ENCODE data around the gene CPVL. TPM values are rescaled to one million over a fixed set of nuclear protein-coding genes. Genes with fewer than 3 reads are reported as not detected.

Gene CPVL
- total RNA-seq, 1 experiment from 2014 or later = 1.1 TPM

- TF ChIP-seq CTCF (IDR thresholded peaks at IDR 0.05) = no peak
- TF ChIP-seq TCF7L2 (IDR thresholded peaks at IDR 0.05; ENCODE audit: low read depth, low read length) = no peak
- TF ChIP-seq, protein P1, sequence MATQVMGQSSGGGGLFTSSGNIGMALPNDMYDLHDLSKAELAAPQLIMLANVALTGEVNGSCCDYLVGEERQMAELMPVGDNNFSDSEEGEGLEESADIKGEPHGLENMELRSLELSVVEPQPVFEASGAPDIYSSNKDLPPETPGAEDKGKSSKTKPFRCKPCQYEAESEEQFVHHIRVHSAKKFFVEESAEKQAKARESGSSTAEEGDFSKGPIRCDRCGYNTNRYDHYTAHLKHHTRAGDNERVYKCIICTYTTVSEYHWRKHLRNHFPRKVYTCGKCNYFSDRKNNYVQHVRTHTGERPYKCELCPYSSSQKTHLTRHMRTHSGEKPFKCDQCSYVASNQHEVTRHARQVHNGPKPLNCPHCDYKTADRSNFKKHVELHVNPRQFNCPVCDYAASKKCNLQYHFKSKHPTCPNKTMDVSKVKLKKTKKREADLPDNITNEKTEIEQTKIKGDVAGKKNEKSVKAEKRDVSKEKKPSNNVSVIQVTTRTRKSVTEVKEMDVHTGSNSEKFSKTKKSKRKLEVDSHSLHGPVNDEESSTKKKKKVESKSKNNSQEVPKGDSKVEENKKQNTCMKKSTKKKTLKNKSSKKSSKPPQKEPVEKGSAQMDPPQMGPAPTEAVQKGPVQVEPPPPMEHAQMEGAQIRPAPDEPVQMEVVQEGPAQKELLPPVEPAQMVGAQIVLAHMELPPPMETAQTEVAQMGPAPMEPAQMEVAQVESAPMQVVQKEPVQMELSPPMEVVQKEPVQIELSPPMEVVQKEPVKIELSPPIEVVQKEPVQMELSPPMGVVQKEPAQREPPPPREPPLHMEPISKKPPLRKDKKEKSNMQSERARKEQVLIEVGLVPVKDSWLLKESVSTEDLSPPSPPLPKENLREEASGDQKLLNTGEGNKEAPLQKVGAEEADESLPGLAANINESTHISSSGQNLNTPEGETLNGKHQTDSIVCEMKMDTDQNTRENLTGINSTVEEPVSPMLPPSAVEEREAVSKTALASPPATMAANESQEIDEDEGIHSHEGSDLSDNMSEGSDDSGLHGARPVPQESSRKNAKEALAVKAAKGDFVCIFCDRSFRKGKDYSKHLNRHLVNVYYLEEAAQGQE (IDR thresholded peaks at IDR 0.05; ENCODE audit: insufficient read depth in 1 of 2, low read depth in 2 of 2, low read length in 1 of 2) = no peak
- TF ChIP-seq SIN3A (IDR thresholded peaks at IDR 0.05; ENCODE audit: borderline replicate concordance, insufficient read depth, low read depth, low read length) = no peak
- no peak for TF ChIP-seq POLR2AphosphoS5 (IDR thresholded peaks at IDR 0.05; ENCODE audit: low read depth, low read length)
- H3K4me3 ChIP-seq (ENCODE audit: low read depth in 2 of 2, low read length in 2 of 2) = no peak overlapping the region
- in situ Hi-C loops (cut with HindIII; ENCODE audit: low pct_unique_long_range_greater_than_20kb, low sequenced_read_pairs) = no loop called here
- no TSS peak for BruUV-seq (replicated peaks)
- H3K27me3 ChIP-seq (ENCODE audit: control insufficient read depth, insufficient read depth, low read length) = no peaks in the 10 kb centered on the region
- ATAC-seq (no peak), DNase-seq (ENCODE audit: low read depth, low spot score) (no peak)
- ChIA-PET POLR2A (no interaction called here), CTCF (no interaction called here)
- H3K9me3 ChIP-seq (ENCODE audit: control insufficient read depth, insufficient read depth, low read depth, low read length) = no peaks in the 10 kb centered on the region
- intact Hi-C loops (cut with micrococcal nuclease; ENCODE audit: unreplicated experiment) = no loop called here
- H3K27ac ChIP-seq (ENCODE audit: low read length) = no peak overlapping the region
- no peaks in the 10 kb centered on the region for H3K4me1 ChIP-seq (ENCODE audit: control insufficient read depth, insufficient read depth, low read length)
- no peaks in the 10 kb centered on the region for H3K36me3 ChIP-seq (ENCODE audit: control insufficient read depth, insufficient read depth, low read length)
Observed at GRCh38 chr7:29099896-29100847, 46.2 kb downstream of the CPVL start.

GRCh38 chr7:29096446-29096730, 49.9 kb downstream of the CPVL start:
- CTCF ChIA-PET = no interaction called here
- intact Hi-C loops (cut with micrococcal nuclease; ENCODE audit: unreplicated experiment) (no loop called here), in situ Hi-C loops (cut with HindIII; ENCODE audit: low pct_unique_long_range_greater_than_20kb, low sequenced_read_pairs) (no loop called here)
- H3K4me3 ChIP-seq (ENCODE audit: low read depth in 2 of 2, low read length in 2 of 2) = no peak overlapping the region
- ATAC-seq (no peak), DNase-seq (ENCODE audit: low read depth, low spot score) (no peak)
- H3K4me1 ChIP-seq (ENCODE audit: control insufficient read depth, insufficient read depth, low read length) = no peaks in the 10 kb centered on the region; the same call in 1 of the 2 replicates
- no peak overlapping the region for H3K27ac ChIP-seq (ENCODE audit: low read length)
- no peaks in the 10 kb centered on the region for H3K36me3 ChIP-seq (ENCODE audit: control insufficient read depth, insufficient read depth, low read length)
- H3K27me3 ChIP-seq (ENCODE audit: control insufficient read depth, insufficient read depth, low read length) = peaks cover 4% of the 10 kb centered on the region; the same call in 1 of the 2 replicates
- POLR2A ChIA-PET = interaction anchor here (0.7 kb wide), 1 partner anchor 1576 kb away, joined by 10 read pairs; no protein-coding TSS in a partner anchor
- no peaks in the 10 kb centered on the region for H3K9me3 ChIP-seq (ENCODE audit: control insufficient read depth, insufficient read depth, low read depth, low read length)
- BruUV-seq (replicated peaks) = no TSS peak
- TF ChIP-seq SIN3A (IDR thresholded peaks at IDR 0.05; ENCODE audit: borderline replicate concordance, insufficient read depth, low read depth, low read length) (no peak), CTCF (IDR thresholded peaks at IDR 0.05) (no peak), TCF7L2 (IDR thresholded peaks at IDR 0.05; ENCODE audit: low read depth, low read length) (no peak), POLR2AphosphoS5 (IDR thresholded peaks at IDR 0.05; ENCODE audit: low read depth, low read length) (no peak)
- TF ChIP-seq, protein P1 (IDR thresholded peaks at IDR 0.05; ENCODE audit: insufficient read depth in 1 of 2, low read depth in 2 of 2, low read length in 1 of 2) = no peak

Data from Panc1 (cell line).